Renal pelvis (tissue), 4 donors: Measurements from ENCODE around the gene LDLRAD4. TPM values are rescaled to one million over a fixed set of nuclear protein-coding genes. Genes with fewer than 3 reads are reported as not detected.

ENCODE experiments used
- DNase-seq: peaks from one replicate; pipeline ENCODE4 v3.0.0-alpha.2; 2013
- polyA plus RNA-seq, 3 donors: library from polyadenylated mRNA; unstranded; fragments of 120-200 nt; gene quantifications; one replicate each; pipeline ENCODE4 v1.2.1, GENCODE V29; 2013; ENCODE audit not compliant: insufficient read length in 3 of 3

Gene LDLRAD4
- polyA plus RNA-seq, 3 donors = 9.0 to 11.3 (median 10.6) TPM

GRCh38 chr18:13264091-13265007 is 45.8 kb downstream of the LDLRAD4 start:
- no peak for DNase-seq

- DNase-seq = no peak
These were observed 46.7 kb downstream of the LDLRAD4 start for GRCh38 chr18:13265008-13265910.

- no peak for DNase-seq
These were observed 47.3 kb downstream of the LDLRAD4 start for GRCh38 chr18:13265911-13266217.

- no peak for DNase-seq
These were observed 47.9 kb downstream of the LDLRAD4 start for GRCh38 chr18:13266218-13267100.

- no peak for DNase-seq
These were observed 48.9 kb downstream of the LDLRAD4 start for GRCh38 chr18:13267431-13267873.

- no peak for DNase-seq
These were observed 49.8 kb downstream of the LDLRAD4 start for GRCh38 chr18:13268158-13269012.

- no peak for DNase-seq
These were observed 50.4 kb downstream of the LDLRAD4 start for GRCh38 chr18:13269013-13269280.

GRCh38 chr18:13269521-13270011 is 51.0 kb downstream of the LDLRAD4 start:
- no peak for DNase-seq

GRCh38 chr18:13270279-13270855 is 51.8 kb downstream of the LDLRAD4 start:
- no peak for DNase-seq

GRCh38 chr18:13271302-13271911 is 52.8 kb downstream of the LDLRAD4 start:
- no peak for DNase-seq

- DNase-seq = no peak
These were observed 53.9 kb downstream of the LDLRAD4 start for GRCh38 chr18:13272416-13272815.

- no peak for DNase-seq
These were observed 55.2 kb downstream of the LDLRAD4 start for GRCh38 chr18:13273800-13274199.

GRCh38 chr18:13275075-13275474 is 56.5 kb downstream of the LDLRAD4 start:
- no peak for DNase-seq

GRCh38 chr18:13276530-13277520 is 58.3 kb downstream of the LDLRAD4 start:
- no peak for DNase-seq

- no peak for DNase-seq
These were observed 59.6 kb downstream of the LDLRAD4 start for GRCh38 chr18:13278062-13278630.

GRCh38 chr18:13279181-13280069 is 60.9 kb downstream of the LDLRAD4 start:
- no peak for DNase-seq
